GM10847 (cell line): ENCODE results near the gene CA6.

Experiments used
- POLR2A ChIP-seq: IDR thresholded peaks from 2 replicates; pipeline ENCODE4 v1.6.1; 2011; ENCODE audit not compliant: insufficient read length; ENCODE audit errors: extremely low read depth

CA6 gene

GRCh38 chr1:9014475-9015375 lies 69.1 kb downstream of the CA6 start:
- TF ChIP-seq POLR2A, result no peak

GRCh38 chr1:9016455-9016854 lies 70.8 kb downstream of the CA6 start:
- no peak for TF ChIP-seq POLR2A

GRCh38 chr1:9018333-9018732 lies 72.7 kb downstream of the CA6 start:
- no peak for TF ChIP-seq POLR2A

DNA sequence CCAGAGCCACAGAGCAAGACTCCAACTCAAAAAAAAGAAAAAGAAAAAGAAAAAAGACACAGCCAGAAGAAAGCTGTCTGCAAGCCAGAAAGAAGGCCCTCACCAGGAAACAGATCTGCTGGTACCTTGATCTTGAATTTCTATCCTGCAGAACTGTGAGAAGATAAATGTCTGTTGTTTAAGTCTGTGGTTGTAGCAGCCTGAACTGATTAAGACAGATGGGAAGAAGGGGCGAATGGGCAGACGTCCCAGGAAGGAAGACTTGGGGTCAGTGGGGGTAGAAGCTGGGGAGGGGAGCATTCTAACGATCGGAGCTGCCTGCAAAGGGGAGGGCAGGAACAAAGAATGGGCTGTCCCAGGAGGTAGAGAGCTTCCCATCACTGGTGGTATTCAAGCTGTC lies 74.2 kb downstream of the CA6 start:
- no peak for TF ChIP-seq POLR2A

DNA sequence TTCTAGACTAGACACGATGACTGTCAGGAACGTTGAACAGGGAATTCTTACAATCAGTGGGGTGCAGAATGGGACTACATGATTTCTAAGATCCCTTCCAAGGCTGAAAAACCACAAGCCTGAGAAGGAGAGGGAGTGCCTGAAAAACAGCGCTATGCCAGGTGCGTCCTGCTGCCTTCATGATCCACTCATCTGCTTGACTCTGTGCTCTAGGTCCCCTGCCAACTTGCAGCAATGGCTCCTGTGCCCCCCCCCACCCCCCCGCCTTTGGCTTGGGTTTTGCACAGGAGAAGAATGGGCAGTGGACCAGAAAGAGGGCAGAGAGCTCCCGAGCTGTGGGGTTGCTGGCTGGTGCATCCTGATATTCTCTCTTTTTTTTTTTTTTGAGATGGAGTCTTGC lies 74.6 kb downstream of the CA6 start:
- TF ChIP-seq POLR2A, result no peak

DNA sequence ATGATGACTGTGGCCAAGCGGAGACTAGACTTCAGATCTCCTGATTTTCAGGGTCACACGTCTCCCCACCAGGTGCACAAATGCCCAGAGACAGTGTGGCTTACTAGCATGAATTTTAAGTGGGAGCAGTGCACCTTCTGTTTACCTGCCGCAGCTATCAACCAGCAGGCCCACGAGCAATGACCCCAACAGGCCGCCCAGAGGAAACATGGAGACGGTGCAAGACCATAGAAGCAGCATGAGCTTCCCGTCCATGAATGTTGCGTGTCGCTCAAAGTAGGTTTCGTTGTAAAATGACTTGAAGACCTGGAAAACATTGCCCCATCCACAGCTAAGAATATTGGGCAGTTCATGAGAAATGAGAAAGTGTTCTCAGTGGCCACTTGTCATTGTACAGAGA lies 77.1 kb downstream of the CA6 start:
- TF ChIP-seq POLR2A, result no peak
